Nephron (organoid): ENCODE results near the gene NCL.

Experiments used
- H3K27ac Mint-ChIP-seq, 3 experiments: 2 replicates each; pipeline ENCODE4 v1.8.0; 2020; ENCODE audit warnings: mixed read lengths in 3 of 3, mild to moderate bottlenecking in 2 of 3, moderate library complexity in 1 of 3
- H3K27me3 Mint-ChIP-seq: 2 replicates; pipeline ENCODE4 v1.8.0; 2021; ENCODE audit warnings: low read depth, mild to moderate bottlenecking, moderate library complexity, mixed read lengths
- H3K36me3 Mint-ChIP-seq: 2 replicates; pipeline ENCODE4 v1.8.0; 2020; ENCODE audit warnings: low read depth, mixed read lengths
- H3K4me1 Mint-ChIP-seq: 2 replicates; pipeline ENCODE4 v1.8.0; 2020; ENCODE audit warnings: mixed read lengths
- H3K4me3 Mint-ChIP-seq, 3 experiments: 2 replicates each; pipeline ENCODE4 v1.8.0; 2020; ENCODE audit warnings: mild to moderate bottlenecking in 3 of 3, mixed read lengths in 3 of 3, moderate library complexity in 2 of 3
- H3K9me3 Mint-ChIP-seq: 2 replicates; pipeline ENCODE4 v1.8.0; 2020; ENCODE audit warnings: mixed read lengths
- CTCF ChIP-seq, 3 experiments: fragments of 200-600 bp; sonication (generic); IDR thresholded peaks; one replicate each; pipeline ENCODE4 v1.5.0; 2021; ENCODE audit warnings: antibody characterized with exemption in 3 of 3; ENCODE audit not compliant: unreplicated experiment in 3 of 3

Gene NCL

GRCh38 chr2:231460073-231460835 is 4.0 kb downstream of the NCL start:
- H3K4me3 Mint-ChIP-seq = peak overlapping the region; percentile 46 to 77 (median 61)
- peak overlapping the region in 1 of 3 experiments; percentile 3 for H3K27ac Mint-ChIP-seq
- no peaks in the 10 kb centered on the region for H3K27me3 Mint-ChIP-seq
- H3K4me1 Mint-ChIP-seq = peaks cover 29% of the 10 kb centered on the region
- TF ChIP-seq CTCF (IDR thresholded peaks at IDR 0.05; ENCODE audit: unreplicated experiment in 3 of 3) = no peak
- no peaks in the 10 kb centered on the region for H3K9me3 Mint-ChIP-seq
- H3K36me3 Mint-ChIP-seq = peaks cover 77% of the 10 kb centered on the region

GRCh38 chr2:231458368-231458767 is 5.9 kb downstream of the NCL start:
- Mint-ChIP-seq H3K27ac (no peak overlapping the region), H3K4me1 (peaks cover 27% of the 10 kb centered on the region), H3K4me3 (no peak overlapping the region), H3K36me3 (peaks cover 87% of the 10 kb centered on the region), H3K9me3 (no peaks in the 10 kb centered on the region), H3K27me3 (no peaks in the 10 kb centered on the region)
- TF ChIP-seq CTCF (IDR thresholded peaks at IDR 0.05; ENCODE audit: unreplicated experiment in 3 of 3) = no peak

- Mint-ChIP-seq H3K36me3 (peaks cover 76% of the 10 kb centered on the region), H3K4me3 (no peak overlapping the region), H3K9me3 (no peaks in the 10 kb centered on the region), H3K4me1 (peaks cover 14% of the 10 kb centered on the region), H3K27me3 (no peaks in the 10 kb centered on the region), H3K27ac (no peak overlapping the region)
- TF ChIP-seq CTCF (IDR thresholded peaks at IDR 0.05; ENCODE audit: unreplicated experiment in 3 of 3) = no peak
These were observed 7.2 kb downstream of the NCL start for GRCh38 chr2:231457101-231457500.

GRCh38 chr2:231456295-231457004 is 7.8 kb downstream of the NCL start:
- no peaks in the 10 kb centered on the region for H3K27me3 Mint-ChIP-seq
- H3K4me1 Mint-ChIP-seq = peaks cover 8% of the 10 kb centered on the region

GRCh38 chr2:231455890-231456289 is 8.4 kb downstream of the NCL start:
- TF ChIP-seq CTCF (IDR thresholded peaks at IDR 0.05; ENCODE audit: unreplicated experiment in 3 of 3) = no peak
- Mint-ChIP-seq H3K4me1 (peaks cover 5% of the 10 kb centered on the region), H3K27ac (no peak overlapping the region), H3K4me3 (no peak overlapping the region), H3K36me3 (peaks cover 73% of the 10 kb centered on the region), H3K9me3 (no peaks in the 10 kb centered on the region), H3K27me3 (no peaks in the 10 kb centered on the region)

More at GRCh38 chr2:231456295-231457004, 7.8 kb downstream of the NCL start:
- Mint-ChIP-seq H3K4me3 (no peak overlapping the region), H3K9me3 (no peaks in the 10 kb centered on the region), H3K27ac (no peak overlapping the region), H3K36me3 (peaks cover 76% of the 10 kb centered on the region)
- no peak for TF ChIP-seq CTCF (IDR thresholded peaks at IDR 0.05; ENCODE audit: unreplicated experiment in 3 of 3)
